Activated naive CD8-positive, alpha-beta T cell treated with anti-CD3 and anti-CD28 coated beads, Interleukin-2, amount 10 ng/mL, durations not matched to agents 7 days and 5 days (primary cell): ENCODE results near the gene ALMS1. TPM values are rescaled to one million over a fixed set of nuclear protein-coding genes. Genes with fewer than 3 reads are reported as not detected.
"Not testable (repeated sequence)": the region's sequence is repeated elsewhere in the genome, so short reads cannot be mapped to it uniquely, and the experiment has no call there.

Experiments used
- ATAC-seq: fragments of 150-1000 bp; cut with Tn5 transposase; one replicate; pipeline ENCODE4 v1.10.0; 2021; ENCODE audit warnings: low read depth, moderate library complexity
- POLR2A ChIA-PET: fragments of 350-600 bp; sonication (Branson Sonifier 250); formaldehyde crosslinking; loops from one replicate; lab custom pipeline; 2021; ENCODE audit warnings: antibody characterized with exemption; lab: Charles Lee
- DNase-seq: peaks from one replicate; pipeline ENCODE4 v3.0.0; 2021
- H3K27ac Mint-ChIP-seq: one replicate; pipeline ENCODE4 v1.8.0; 2022; ENCODE audit warnings: mild to moderate bottlenecking, mixed read lengths
- H3K27me3 Mint-ChIP-seq: one replicate; pipeline ENCODE4 v1.8.0; 2022; ENCODE audit warnings: mild to moderate bottlenecking, moderate library complexity, mixed read lengths
- H3K36me3 Mint-ChIP-seq: one replicate; pipeline ENCODE4 v1.8.0; 2021; ENCODE audit warnings: mild to moderate bottlenecking, mixed read lengths
- H3K4me1 Mint-ChIP-seq: one replicate; pipeline ENCODE4 v1.8.0; 2021; ENCODE audit warnings: mixed read lengths
- H3K4me3 Mint-ChIP-seq: one replicate; pipeline ENCODE4 v1.8.0; 2022; ENCODE audit warnings: mild to moderate bottlenecking, moderate library complexity, mixed read lengths
- H3K9me3 Mint-ChIP-seq: one replicate; pipeline ENCODE4 v1.8.0; 2021; ENCODE audit warnings: mixed read lengths
- total RNA-seq, 2 experiments: library from RNA; stranded (reverse); gene quantifications; one replicate each; pipeline ENCODE4 v1.2.3, GENCODE V29; 2021

ALMS1 gene
- total RNA-seq, 2 experiments from 2014 or later = 20.1 to 22.4 TPM

GRCh38 chr2:73575261-73575660 lies 189.6 kb downstream of the ALMS1 start:
- no peak overlapping the region for H3K4me3 Mint-ChIP-seq
- H3K36me3 Mint-ChIP-seq = peaks cover 17% of the 10 kb centered on the region
- ATAC-seq (no peak), DNase-seq (no peak)
- peaks cover 3% of the 10 kb centered on the region for H3K27me3 Mint-ChIP-seq
- POLR2A ChIA-PET = no interaction called here
- H3K4me1 Mint-ChIP-seq = peaks cover 2% of the 10 kb centered on the region
- no peak overlapping the region for H3K27ac Mint-ChIP-seq
- H3K9me3 Mint-ChIP-seq = peaks cover 6% of the 10 kb centered on the region

- Mint-ChIP-seq H3K36me3 (peaks cover 29% of the 10 kb centered on the region), H3K4me1 (no peaks in the 10 kb centered on the region), H3K27ac (no peak overlapping the region), H3K9me3 (peaks cover 13% of the 10 kb centered on the region), H3K27me3 (peaks cover 3% of the 10 kb centered on the region), H3K4me3 (no peak overlapping the region)
- DNase-seq (no peak), ATAC-seq (no peak)
- POLR2A ChIA-PET = no interaction called here
Observed at GRCh38 chr2:73582364-73582763, 196.7 kb downstream of the ALMS1 start.

GRCh38 chr2:73588177-73588576 lies 202.5 kb downstream of the ALMS1 start:
- ATAC-seq = no peak
- Mint-ChIP-seq H3K9me3 (peaks cover 2% of the 10 kb centered on the region), H3K4me3 (no peak overlapping the region), H3K27ac (no peak overlapping the region), H3K36me3 (peaks cover 10% of the 10 kb centered on the region), H3K4me1 (peaks cover 4% of the 10 kb centered on the region), H3K27me3 (no peaks in the 10 kb centered on the region)
- POLR2A ChIA-PET = no interaction called here
- no peak for DNase-seq

- ATAC-seq (no peak), DNase-seq (no peak)
- H3K4me1 Mint-ChIP-seq = no peaks in the 10 kb centered on the region
- peaks cover 9% of the 10 kb centered on the region for H3K36me3 Mint-ChIP-seq
- H3K27me3 Mint-ChIP-seq = no peaks in the 10 kb centered on the region
- H3K9me3 Mint-ChIP-seq = no peaks in the 10 kb centered on the region
- POLR2A ChIA-PET = no interaction called here
- H3K4me3 Mint-ChIP-seq = no peak overlapping the region
- H3K27ac Mint-ChIP-seq = no peak overlapping the region
Observed at GRCh38 chr2:73593680-73594079, 208.0 kb downstream of the ALMS1 start.

- ATAC-seq (no peak), DNase-seq (no peak)
- H3K9me3 Mint-ChIP-seq = no peaks in the 10 kb centered on the region
- peaks cover 9% of the 10 kb centered on the region for H3K36me3 Mint-ChIP-seq
- no peaks in the 10 kb centered on the region for H3K4me1 Mint-ChIP-seq
- POLR2A ChIA-PET = no interaction called here
- no peak overlapping the region for H3K27ac Mint-ChIP-seq
- H3K27me3 Mint-ChIP-seq = no peaks in the 10 kb centered on the region
- no peak overlapping the region for H3K4me3 Mint-ChIP-seq
Observed at GRCh38 chr2:73594251-73594650, 208.6 kb downstream of the ALMS1 start.

GRCh38 chr2:73601780-73602179 lies 216.1 kb downstream of the ALMS1 start:
- Mint-ChIP-seq H3K27ac (no peak overlapping the region), H3K4me1 (no peaks in the 10 kb centered on the region), H3K27me3 (no peaks in the 10 kb centered on the region), H3K9me3 (no peaks in the 10 kb centered on the region), H3K36me3 (no peaks in the 10 kb centered on the region), H3K4me3 (no peak overlapping the region)
- POLR2A ChIA-PET = no interaction called here
- DNase-seq (no peak), ATAC-seq (no peak)

GRCh38 chr2:73603099-73603588 lies 217.5 kb downstream of the ALMS1 start:
- H3K27ac Mint-ChIP-seq, H3K4me1 Mint-ChIP-seq, H3K9me3 Mint-ChIP-seq, H3K36me3 Mint-ChIP-seq, H3K4me3 Mint-ChIP-seq, DNase-seq, ATAC-seq, H3K27me3 Mint-ChIP-seq, POLR2A ChIA-PET: not testable (repeated sequence)

- POLR2A ChIA-PET, H3K27me3 Mint-ChIP-seq: not testable (repeated sequence)
Observed at GRCh38 chr2:73604589-73604988, 219.0 kb downstream of the ALMS1 start.

GRCh38 chr2:73610111-73610510 lies 224.5 kb downstream of the ALMS1 start:
- no peak for DNase-seq
- Mint-ChIP-seq H3K9me3 (no peaks in the 10 kb centered on the region), H3K4me3 (no peak overlapping the region), H3K27ac (no peak overlapping the region), H3K27me3 (no peaks in the 10 kb centered on the region), H3K4me1 (peaks cover 8% of the 10 kb centered on the region), H3K36me3 (no peaks in the 10 kb centered on the region)
- ATAC-seq = no peak
- POLR2A ChIA-PET = no interaction called here

More at GRCh38 chr2:73604589-73604988, 219.0 kb downstream of the ALMS1 start:
- not testable (repeated sequence) for H3K4me1 Mint-ChIP-seq, H3K27ac Mint-ChIP-seq, H3K4me3 Mint-ChIP-seq, H3K36me3 Mint-ChIP-seq, DNase-seq, ATAC-seq, H3K9me3 Mint-ChIP-seq

- no peak overlapping the region for H3K27ac Mint-ChIP-seq
- POLR2A ChIA-PET = no interaction called here
- H3K4me1 Mint-ChIP-seq = peaks cover 8% of the 10 kb centered on the region
- no peaks in the 10 kb centered on the region for H3K27me3 Mint-ChIP-seq
- no peak for ATAC-seq
- no peaks in the 10 kb centered on the region for H3K9me3 Mint-ChIP-seq
- peaks cover 1% of the 10 kb centered on the region for H3K36me3 Mint-ChIP-seq
- no peak overlapping the region for H3K4me3 Mint-ChIP-seq
- no peak for DNase-seq
Observed at GRCh38 chr2:73611193-73611592, 225.6 kb downstream of the ALMS1 start.

- Mint-ChIP-seq H3K36me3 (peaks cover 1% of the 10 kb centered on the region), H3K9me3 (no peaks in the 10 kb centered on the region), H3K27me3 (no peaks in the 10 kb centered on the region), H3K27ac (no peak overlapping the region), H3K4me3 (no peak overlapping the region), H3K4me1 (peaks cover 8% of the 10 kb centered on the region)
- ATAC-seq (no peak), DNase-seq (no peak)
- POLR2A ChIA-PET = no interaction called here
Observed at GRCh38 chr2:73611867-73612266, 226.2 kb downstream of the ALMS1 start.

- ATAC-seq (no peak), DNase-seq (no peak)
- no peak overlapping the region for H3K27ac Mint-ChIP-seq
- H3K9me3 Mint-ChIP-seq = no peaks in the 10 kb centered on the region
- no peak overlapping the region for H3K4me3 Mint-ChIP-seq
- H3K36me3 Mint-ChIP-seq = peaks cover 1% of the 10 kb centered on the region
- POLR2A ChIA-PET = no interaction called here
- peaks cover 8% of the 10 kb centered on the region for H3K4me1 Mint-ChIP-seq
- peaks cover 4% of the 10 kb centered on the region for H3K27me3 Mint-ChIP-seq
Observed at GRCh38 chr2:73614105-73614504, 228.5 kb downstream of the ALMS1 start.

GRCh38 chr2:73614997-73615396 lies 229.4 kb downstream of the ALMS1 start:
- DNase-seq (no peak), ATAC-seq (no peak)
- Mint-ChIP-seq H3K27ac (no peak overlapping the region), H3K4me1 (peaks cover 8% of the 10 kb centered on the region), H3K36me3 (peaks cover 1% of the 10 kb centered on the region), H3K4me3 (no peak overlapping the region), H3K27me3 (peaks cover 4% of the 10 kb centered on the region), H3K9me3 (no peaks in the 10 kb centered on the region)
- POLR2A ChIA-PET = no interaction called here

- H3K27me3 Mint-ChIP-seq, POLR2A ChIA-PET, H3K4me3 Mint-ChIP-seq, H3K36me3 Mint-ChIP-seq, H3K9me3 Mint-ChIP-seq, DNase-seq, H3K4me1 Mint-ChIP-seq, ATAC-seq, H3K27ac Mint-ChIP-seq: not testable (repeated sequence)
Observed at GRCh38 chr2:73619925-73620324, 234.3 kb downstream of the ALMS1 start.

- DNase-seq, H3K4me3 Mint-ChIP-seq: not testable (repeated sequence)
Observed at GRCh38 chr2:73624036-73624435, 238.4 kb downstream of the ALMS1 start.

More at GRCh38 chr2:73624036-73624435, 238.4 kb downstream of the ALMS1 start:
- H3K27me3 Mint-ChIP-seq, ATAC-seq, H3K36me3 Mint-ChIP-seq, H3K27ac Mint-ChIP-seq, H3K9me3 Mint-ChIP-seq, POLR2A ChIA-PET, H3K4me1 Mint-ChIP-seq: not testable (repeated sequence)
